ENCODE data around the gene BEST4.
"Not testable (repeated sequence)": the region's sequence is repeated elsewhere in the genome, so short reads cannot be mapped to it uniquely, and the experiment has no call there.

BEST4 gene

GRCh38 chr1:44788120-44788860, at the start of gene BEST4:
Gene BEST4, minus strand, starts transcription at chr1:44788170. Its CDS starts 465 bp downstream, at chr1:44787705.
- in situ Hi-C loops (cut with MboI; ENCODE audit: low sequenced_read_pairs) = no loop called here

GRCh38 chr1:44835738-44836675, 48.0 kb upstream of the BEST4 start:
- in situ Hi-C loops (cut with MboI; ENCODE audit: low sequenced_read_pairs) = no loop called here

GRCh38 chr1:44834328-44834727, 46.4 kb upstream of the BEST4 start:
- in situ Hi-C loops (cut with MboI; ENCODE audit: low sequenced_read_pairs) = no loop called here

- in situ Hi-C loops (cut with MboI; ENCODE audit: low sequenced_read_pairs) = no loop called here
Measured at GRCh38 chr1:44832056-44832705, 44.2 kb upstream of the BEST4 start.

DNA sequence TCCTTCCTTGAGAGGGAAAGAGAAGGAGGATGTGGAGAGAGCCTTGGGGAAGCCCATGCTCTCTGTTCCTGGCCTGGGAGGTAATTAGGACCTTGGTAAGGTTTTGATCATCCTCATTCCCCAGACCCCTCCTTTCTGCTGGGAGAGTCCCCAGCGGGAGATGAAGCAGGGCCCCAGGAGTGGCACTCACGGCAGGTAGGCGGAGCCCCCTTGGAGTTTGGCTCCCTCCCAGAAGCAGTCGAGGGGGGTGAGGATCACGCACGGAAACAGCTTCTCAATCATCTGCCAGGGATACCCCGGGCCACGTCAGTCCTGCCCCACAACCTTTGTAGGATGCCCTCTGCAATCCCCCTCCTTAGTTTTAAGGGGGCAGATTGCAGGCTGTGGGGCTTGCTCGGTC, 43.5 kb upstream of the BEST4 start:
- in situ Hi-C loops (cut with MboI; ENCODE audit: low sequenced_read_pairs) = no loop called here

GRCh38 chr1:44830900-44831304, 42.9 kb upstream of the BEST4 start:
- in situ Hi-C loops (cut with MboI; ENCODE audit: low sequenced_read_pairs) = no loop called here

DNA sequence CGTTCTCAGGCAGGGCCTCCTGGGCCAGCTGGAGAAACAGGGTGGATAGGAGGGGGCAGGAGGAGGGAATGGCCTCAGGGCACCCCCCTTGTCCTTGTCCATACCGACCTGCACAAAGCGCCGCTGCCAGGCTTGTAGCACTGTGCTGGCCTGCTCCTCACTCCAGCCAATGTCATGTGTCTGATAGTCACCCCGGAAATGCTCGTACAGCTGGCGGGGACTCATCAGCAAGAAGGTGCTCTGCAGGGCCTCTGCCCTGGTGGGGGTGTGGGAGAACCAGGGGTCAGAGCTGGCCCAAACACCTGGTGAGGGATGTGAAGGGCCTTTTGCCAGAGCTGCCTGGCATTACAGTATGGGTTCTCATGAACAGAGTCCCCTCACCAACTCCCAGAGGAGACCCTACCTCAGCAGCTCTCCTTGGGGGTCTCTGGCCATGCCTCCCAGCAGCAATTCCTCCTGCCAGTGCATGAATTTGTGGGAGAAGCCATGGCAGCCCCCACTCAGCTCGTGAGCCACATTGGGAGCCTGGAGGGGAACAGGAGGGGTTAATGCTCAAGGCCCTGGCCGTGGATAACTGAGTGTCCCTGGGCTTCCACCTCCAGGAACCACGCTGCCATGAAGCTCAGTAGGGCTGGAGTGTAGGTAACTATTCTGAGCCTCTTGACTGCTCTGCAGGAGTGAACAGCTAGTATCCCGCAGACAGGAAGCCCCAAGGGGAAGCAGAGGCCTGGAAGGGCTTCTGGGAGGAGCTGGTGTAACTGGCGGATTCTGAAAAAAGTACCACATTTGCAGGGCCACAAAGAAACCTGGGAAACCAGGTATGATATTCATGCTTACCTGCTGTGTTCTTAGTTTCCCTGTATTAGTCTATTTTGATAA, 41.8 kb upstream of the BEST4 start:
- in situ Hi-C loops (cut with MboI; ENCODE audit: low sequenced_read_pairs) = no loop called here

- in situ Hi-C loops (cut with MboI; ENCODE audit: low sequenced_read_pairs) = no loop called here
Measured at GRCh38 chr1:44828841-44829440, 41.0 kb upstream of the BEST4 start.

DNA sequence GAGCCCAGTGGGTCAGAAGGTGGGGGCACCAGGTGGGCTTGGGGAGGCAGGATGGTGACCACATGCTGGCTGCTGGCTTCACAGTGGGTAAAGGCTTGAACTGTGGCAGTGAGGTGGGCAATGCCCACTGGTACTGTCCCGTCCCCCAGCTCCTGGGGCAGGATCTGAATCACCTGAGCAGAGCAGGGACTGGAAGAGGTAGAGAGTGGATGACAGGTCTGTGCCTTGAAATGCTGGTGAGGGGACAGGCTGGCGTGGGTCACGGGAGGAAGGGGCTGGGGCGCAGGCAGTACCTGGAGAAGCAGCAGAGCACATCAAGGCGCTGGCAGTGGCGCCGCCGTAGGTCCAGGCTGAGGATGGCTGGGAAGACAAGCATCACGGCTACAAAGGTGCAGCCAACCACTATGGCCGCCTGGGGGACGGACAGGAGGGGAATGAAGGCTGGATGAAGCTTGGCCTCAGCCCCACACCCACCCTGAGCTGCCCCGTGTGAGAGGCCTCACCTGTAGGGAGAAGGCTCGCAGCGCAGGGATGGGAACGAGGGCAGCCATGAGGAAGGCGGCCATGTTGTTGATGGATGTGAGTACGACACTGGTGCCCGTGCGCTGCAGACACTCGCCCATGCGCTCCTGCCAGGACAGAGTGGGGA, 40.2 kb upstream of the BEST4 start:
- in situ Hi-C loops (cut with MboI; ENCODE audit: low sequenced_read_pairs) = no loop called here

DNA sequence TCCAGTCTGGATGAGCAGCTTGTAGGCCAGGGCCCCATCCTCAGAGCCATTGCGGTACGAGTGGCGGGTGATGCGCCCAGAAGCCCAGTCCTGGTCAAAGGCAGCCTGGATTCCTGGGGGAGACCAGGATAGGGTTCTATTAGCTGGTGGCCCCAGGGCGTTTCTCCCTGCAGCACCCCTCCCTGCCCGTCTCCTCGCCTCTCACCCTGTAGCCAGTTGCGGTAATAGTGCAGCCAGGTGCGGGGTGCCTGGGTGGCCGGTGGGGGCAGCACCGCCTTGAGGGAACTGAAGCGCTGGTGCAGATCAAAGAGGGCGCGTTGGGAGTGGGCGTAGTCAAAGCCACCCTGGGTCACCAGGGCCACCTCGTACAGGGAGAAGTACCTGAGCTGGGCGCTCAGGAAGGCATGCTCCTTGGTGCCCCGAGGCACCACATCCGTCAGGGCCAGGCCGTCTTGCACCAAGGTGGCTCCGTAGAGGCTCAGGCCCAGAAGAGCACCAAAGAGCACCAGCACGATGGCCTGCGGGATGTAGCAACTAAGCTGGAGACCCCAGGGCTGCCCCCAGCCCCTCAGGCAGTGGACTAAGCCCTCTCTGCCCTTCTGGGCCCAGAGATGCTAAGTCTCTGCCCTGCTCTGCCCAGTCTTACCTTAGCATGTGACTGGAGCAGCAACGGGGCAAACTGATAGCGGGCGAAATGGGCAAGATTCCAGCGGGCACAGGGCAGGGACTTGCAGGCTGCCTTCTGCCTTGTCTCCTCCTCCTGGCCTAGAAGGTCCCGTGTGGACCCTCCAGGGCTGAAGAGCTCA, 39.4 kb upstream of the BEST4 start:
- in situ Hi-C loops (cut with MboI; ENCODE audit: low sequenced_read_pairs) = no loop called here

DNA sequence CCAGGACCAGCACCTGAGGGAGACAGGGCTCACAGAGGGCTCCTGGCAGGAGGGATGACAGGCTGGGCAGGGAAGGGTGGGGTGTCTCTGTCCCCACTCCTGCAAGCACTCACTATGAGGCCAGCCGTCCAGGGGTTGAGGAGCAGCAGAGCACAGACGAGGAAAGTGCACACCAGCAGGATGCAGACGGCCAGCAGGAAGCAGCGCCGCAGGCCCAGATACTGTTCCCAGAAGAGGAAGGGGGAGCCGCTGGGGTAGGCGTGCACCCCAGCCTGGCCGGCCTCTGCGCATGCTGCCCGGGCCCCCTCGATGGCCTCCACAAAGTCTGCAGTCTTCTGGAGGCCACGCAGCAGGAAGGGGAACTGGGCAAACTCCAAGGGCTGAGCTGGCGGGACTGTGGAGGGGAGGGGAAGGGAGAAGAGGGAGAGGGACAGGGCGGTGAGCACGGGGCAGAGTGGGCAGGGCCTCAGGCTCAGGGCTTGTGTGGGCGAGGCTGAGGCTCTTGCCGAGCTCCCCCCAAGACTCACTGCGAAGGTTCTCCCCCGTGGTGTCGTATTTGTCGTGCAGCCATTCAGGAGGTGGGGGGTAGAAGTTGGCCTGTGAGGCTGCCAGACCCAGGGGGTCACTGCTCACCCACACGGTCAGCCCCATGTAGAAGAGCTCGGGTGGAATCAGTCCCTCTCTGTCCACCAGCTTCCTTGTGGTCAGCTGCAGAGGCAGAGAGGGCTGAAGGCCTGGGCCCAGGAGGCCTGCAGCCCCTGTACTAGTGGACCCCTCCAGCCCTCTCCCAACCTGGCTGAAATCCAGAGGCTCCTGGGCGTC, 38.6 kb upstream of the BEST4 start:
- in situ Hi-C loops (cut with MboI; ENCODE audit: low sequenced_read_pairs) = no loop called here

- in situ Hi-C loops (cut with MboI; ENCODE audit: low sequenced_read_pairs) = not testable (repeated sequence)
Measured at GRCh38 chr1:44824392-44824791, 36.4 kb upstream of the BEST4 start.

- in situ Hi-C loops (cut with MboI; ENCODE audit: low sequenced_read_pairs) = no loop called here
Measured at GRCh38 chr1:44822981-44823451, 35.0 kb upstream of the BEST4 start.

- in situ Hi-C loops (cut with MboI; ENCODE audit: low sequenced_read_pairs) = no loop called here
Measured at GRCh38 chr1:44822131-44822701, 34.2 kb upstream of the BEST4 start.

GRCh38 chr1:44821240-44821715, 33.3 kb upstream of the BEST4 start:
- in situ Hi-C loops (cut with MboI; ENCODE audit: low sequenced_read_pairs) = no loop called here

DNA sequence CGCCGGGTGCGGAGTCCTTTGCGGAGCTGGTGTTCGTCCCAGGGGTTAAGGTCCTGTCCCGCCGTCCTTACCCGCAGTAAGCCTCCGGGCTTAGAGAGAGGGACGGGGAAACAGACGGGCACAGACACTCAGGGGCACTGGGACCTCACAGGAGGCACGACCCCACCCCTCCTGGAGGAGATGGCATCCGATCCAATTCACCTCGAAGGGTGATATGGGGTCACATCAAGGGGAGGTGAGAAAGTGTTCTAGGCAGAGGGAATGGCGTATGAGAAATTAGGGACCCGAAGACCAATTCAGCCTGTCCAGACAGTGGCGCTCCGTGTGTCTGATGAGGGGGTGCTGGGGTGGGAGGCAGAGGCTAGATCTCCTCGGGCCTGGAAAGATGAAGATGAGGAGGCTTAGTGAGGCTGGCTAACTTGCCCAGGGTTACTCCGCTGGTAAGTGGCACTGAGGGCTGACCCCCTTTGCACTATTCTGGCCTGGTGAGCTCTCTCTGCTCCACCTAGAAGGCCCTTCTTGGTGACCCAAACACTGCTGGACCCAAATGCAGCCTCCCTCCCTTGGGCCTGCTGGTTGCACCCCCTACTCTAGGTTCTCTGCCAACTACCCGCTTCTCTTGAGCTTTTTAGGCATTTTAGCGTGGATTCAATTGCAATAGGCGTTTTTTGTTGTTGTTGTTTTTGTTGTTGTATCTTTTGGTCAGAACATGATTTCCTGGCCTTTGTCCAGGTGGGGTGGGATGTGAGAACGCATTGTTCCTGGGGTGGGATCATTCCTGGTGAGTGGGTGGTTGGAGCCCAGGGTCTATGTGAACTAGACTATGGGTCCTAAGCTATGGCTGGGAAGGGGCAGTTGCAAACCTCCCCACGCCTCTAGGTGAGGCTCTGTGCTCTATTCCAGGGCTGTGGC, 32.6 kb upstream of the BEST4 start:
- in situ Hi-C loops (cut with MboI; ENCODE audit: low sequenced_read_pairs) = no loop called here
